GM23338 (cell line): ENCODE data around the gene QDPR.

ENCODE experiments used
- CREB1 ChIP-seq: fragments of 250-450 bp; sonication (Bioruptor Pico); IDR thresholded peaks from 2 replicates; pipeline ENCODE4 v1.5.0; 2020; ENCODE audit warnings: low read depth, mild to moderate bottlenecking, moderate library complexity
- EZH2 ChIP-seq: fragments of 200-600 bp; sonication (generic); IDR thresholded peaks from one replicate; pipeline ENCODE4 v1.8.0; 2017; ENCODE audit warnings: antibody characterized with exemption, mild to moderate bottlenecking, low read depth; ENCODE audit not compliant: unreplicated experiment
- NANOG ChIP-seq: IDR thresholded peaks from 2 replicates; pipeline ENCODE4 v1.6.1; 2016; ENCODE audit warnings: antibody characterized with exemption, borderline replicate concordance
- POLR2AphosphoS5 ChIP-seq: IDR thresholded peaks from 2 replicates; pipeline ENCODE4 v1.6.1; 2016; ENCODE audit warnings: antibody characterized with exemption, low read depth
- ZNF114 ChIP-seq: fragments of 250-450 bp; sonication (Bioruptor Pico); IDR thresholded peaks from 2 replicates; pipeline ENCODE4 v1.5.0; 2020; ENCODE audit warnings: mild to moderate bottlenecking, moderate library complexity
- ZNF331 ChIP-seq: fragments of 250-450 bp; sonication (Bioruptor Pico); IDR thresholded peaks from 2 replicates; pipeline ENCODE4 v1.5.0; 2020; ENCODE audit warnings: low read depth, mild to moderate bottlenecking, moderate library complexity
- TF ChIP-seq, protein P1 (sequence below), 2 experiments: fragments of 200-600 bp in 1 of 2; sonication (generic) in 1 of 2; conservative IDR thresholded peaks; 2 replicates each; pipeline versions ENCODE4 v1.5.1 to v1.6.1; 2016 to 2017; ENCODE audit warnings: antibody characterized with exemption in 2 of 2, low read depth in 2 of 2, mild to moderate bottlenecking in 2 of 2, moderate library complexity in 1 of 2
- TF ChIP-seq, protein P2 (sequence below): IDR thresholded peaks from one replicate; pipeline ENCODE4 v1.6.1; 2018; ENCODE audit warnings: antibody characterized with exemption; ENCODE audit not compliant: unreplicated experiment

DNA sequence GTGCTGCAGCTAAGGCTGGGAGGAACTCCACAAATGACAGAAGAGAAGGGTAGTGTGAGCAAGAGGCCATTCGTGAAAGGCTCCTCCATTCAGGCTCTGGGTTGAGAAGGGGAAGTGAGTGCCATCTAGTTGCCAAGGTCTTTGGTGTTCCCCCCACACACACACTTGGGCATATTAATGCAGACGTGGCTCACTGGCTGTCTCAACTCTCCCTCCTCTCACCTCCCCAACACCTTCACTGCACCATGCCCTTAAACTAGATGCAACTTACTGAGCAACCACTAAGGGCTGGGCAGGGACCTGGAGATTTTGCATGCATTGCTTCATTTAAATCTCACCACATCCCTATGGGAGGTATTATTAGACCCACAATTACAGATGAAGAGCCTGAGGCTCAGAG lies 11.8 kb upstream of the QDPR start:
- TF ChIP-seq, protein P1, sequence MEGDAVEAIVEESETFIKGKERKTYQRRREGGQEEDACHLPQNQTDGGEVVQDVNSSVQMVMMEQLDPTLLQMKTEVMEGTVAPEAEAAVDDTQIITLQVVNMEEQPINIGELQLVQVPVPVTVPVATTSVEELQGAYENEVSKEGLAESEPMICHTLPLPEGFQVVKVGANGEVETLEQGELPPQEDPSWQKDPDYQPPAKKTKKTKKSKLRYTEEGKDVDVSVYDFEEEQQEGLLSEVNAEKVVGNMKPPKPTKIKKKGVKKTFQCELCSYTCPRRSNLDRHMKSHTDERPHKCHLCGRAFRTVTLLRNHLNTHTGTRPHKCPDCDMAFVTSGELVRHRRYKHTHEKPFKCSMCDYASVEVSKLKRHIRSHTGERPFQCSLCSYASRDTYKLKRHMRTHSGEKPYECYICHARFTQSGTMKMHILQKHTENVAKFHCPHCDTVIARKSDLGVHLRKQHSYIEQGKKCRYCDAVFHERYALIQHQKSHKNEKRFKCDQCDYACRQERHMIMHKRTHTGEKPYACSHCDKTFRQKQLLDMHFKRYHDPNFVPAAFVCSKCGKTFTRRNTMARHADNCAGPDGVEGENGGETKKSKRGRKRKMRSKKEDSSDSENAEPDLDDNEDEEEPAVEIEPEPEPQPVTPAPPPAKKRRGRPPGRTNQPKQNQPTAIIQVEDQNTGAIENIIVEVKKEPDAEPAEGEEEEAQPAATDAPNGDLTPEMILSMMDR (conservative IDR thresholded peaks at IDR 0.05; ENCODE audit: low read depth in 2 of 2): no peak
- TF ChIP-seq NANOG (no peak), CREB1 (CRISPR knock-in tag) (no peak), ZNF114 (no peak), ZNF331 (CRISPR knock-in tag) (no peak), POLR2AphosphoS5 (no peak), EZH2 (no peak)
- TF ChIP-seq, protein P2, sequence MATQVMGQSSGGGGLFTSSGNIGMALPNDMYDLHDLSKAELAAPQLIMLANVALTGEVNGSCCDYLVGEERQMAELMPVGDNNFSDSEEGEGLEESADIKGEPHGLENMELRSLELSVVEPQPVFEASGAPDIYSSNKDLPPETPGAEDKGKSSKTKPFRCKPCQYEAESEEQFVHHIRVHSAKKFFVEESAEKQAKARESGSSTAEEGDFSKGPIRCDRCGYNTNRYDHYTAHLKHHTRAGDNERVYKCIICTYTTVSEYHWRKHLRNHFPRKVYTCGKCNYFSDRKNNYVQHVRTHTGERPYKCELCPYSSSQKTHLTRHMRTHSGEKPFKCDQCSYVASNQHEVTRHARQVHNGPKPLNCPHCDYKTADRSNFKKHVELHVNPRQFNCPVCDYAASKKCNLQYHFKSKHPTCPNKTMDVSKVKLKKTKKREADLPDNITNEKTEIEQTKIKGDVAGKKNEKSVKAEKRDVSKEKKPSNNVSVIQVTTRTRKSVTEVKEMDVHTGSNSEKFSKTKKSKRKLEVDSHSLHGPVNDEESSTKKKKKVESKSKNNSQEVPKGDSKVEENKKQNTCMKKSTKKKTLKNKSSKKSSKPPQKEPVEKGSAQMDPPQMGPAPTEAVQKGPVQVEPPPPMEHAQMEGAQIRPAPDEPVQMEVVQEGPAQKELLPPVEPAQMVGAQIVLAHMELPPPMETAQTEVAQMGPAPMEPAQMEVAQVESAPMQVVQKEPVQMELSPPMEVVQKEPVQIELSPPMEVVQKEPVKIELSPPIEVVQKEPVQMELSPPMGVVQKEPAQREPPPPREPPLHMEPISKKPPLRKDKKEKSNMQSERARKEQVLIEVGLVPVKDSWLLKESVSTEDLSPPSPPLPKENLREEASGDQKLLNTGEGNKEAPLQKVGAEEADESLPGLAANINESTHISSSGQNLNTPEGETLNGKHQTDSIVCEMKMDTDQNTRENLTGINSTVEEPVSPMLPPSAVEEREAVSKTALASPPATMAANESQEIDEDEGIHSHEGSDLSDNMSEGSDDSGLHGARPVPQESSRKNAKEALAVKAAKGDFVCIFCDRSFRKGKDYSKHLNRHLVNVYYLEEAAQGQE: no peak
